Body of pancreas (tissue), 4 donors: Measurements from ENCODE around the gene CEACAM6.

Experiments
- CTCF ChIP-seq, 7 experiments: fragments of 450-650 bp in 4 of 7; fragments of 200-600 bp in 3 of 7; sonication (generic) in 3 of 7; IDR thresholded peaks; one replicate each; pipeline ENCODE4 v1.5.1; 2016 to 2019; ENCODE audit warnings: antibody characterized with exemption in 7 of 7
- POLR2A ChIP-seq, 3 donors: fragments of 450-650 bp; IDR thresholded peaks; one replicate each; pipeline ENCODE4 v1.6.1; 2016; ENCODE audit warnings: antibody characterized with exemption in 3 of 3, mild to moderate bottlenecking in 2 of 3

- TF ChIP-seq CTCF (IDR thresholded peaks at IDR 0.05) (no peak), POLR2A (IDR thresholded peaks at IDR 0.05) (no peak)
Observed at GRCh38 chr19:41739361-41739760, 16.0 kb upstream of the CEACAM6 start.
